H1 (cell line): ENCODE measurements around the gene PDE9A. TPM values are rescaled to one million over a fixed set of nuclear protein-coding genes. Genes with fewer than 3 reads are reported as not detected.

ENCODE experiments used
- CTCF ChIA-PET: fragments of 300-600 bp; sonication (Branson Sonifier 250); formaldehyde crosslinking; loops from one replicate; lab custom pipeline; 2021; ENCODE audit not compliant: partially characterized antibody; lab: Charles Lee
- POLR2A ChIA-PET: fragments of 300-600 bp; sonication (Branson Sonifier 250); formaldehyde crosslinking; loops from one replicate; lab custom pipeline; 2021; ENCODE audit warnings: inconsistent platforms; ENCODE audit not compliant: partially characterized antibody; lab: Charles Lee
- DNase-seq, 2 experiments: peaks; one replicate each; pipeline versions ENCODE4 v3.0.0 to v3.0.0-alpha.2; 2010 to 2022; ENCODE audit warnings: low spot score in 2 of 2, low read depth in 1 of 2, mixed read lengths in 1 of 2
- FAIRE-seq: peaks from 2 replicates; lab custom pipeline; 2011; peaks lifted over from hg19 to GRCh38; lab: Jason Lieb, UNC
- H2AFZ ChIP-seq: 2 replicates; pipeline ENCODE4 v1.8.1; 2012; ENCODE audit warnings: low read length, inconsistent platforms
- H2AK5ac ChIP-seq: 2 replicates; pipeline ENCODE4 v1.6.1; 2013; ENCODE audit warnings: low read depth, low read length
- H2BK120ac ChIP-seq: replicated peaks from 2 replicates; pipeline ENCODE3; 2013; ENCODE audit warnings: low read depth, low read length, inconsistent platforms
- H2BK12ac ChIP-seq: 2 replicates; pipeline ENCODE4 v1.6.1; 2013; ENCODE audit warnings: low read depth, low read length
- H2BK15ac ChIP-seq: 2 replicates; pipeline ENCODE4 v1.6.1; 2013; ENCODE audit warnings: low read length
- H2BK20ac ChIP-seq: 2 replicates; pipeline ENCODE4 v1.6.1; 2013; ENCODE audit warnings: low read length
- H2BK5ac ChIP-seq: 2 replicates; pipeline ENCODE4 v1.6.1; 2013; ENCODE audit warnings: low read depth, low read length
- H3K14ac ChIP-seq: 2 replicates; pipeline ENCODE4 v1.6.1; 2013; ENCODE audit warnings: inconsistent platforms; ENCODE audit not compliant: insufficient read length
- H3K18ac ChIP-seq: 2 replicates; pipeline ENCODE4 v1.6.1; 2013; ENCODE audit warnings: low read length; ENCODE audit errors: extremely low read depth
- H3K23ac ChIP-seq: 2 replicates; pipeline ENCODE4 v1.6.1; 2013; ENCODE audit warnings: inconsistent platforms; ENCODE audit not compliant: insufficient read length
- H3K23me2 ChIP-seq: 2 replicates; pipeline ENCODE4 v1.6.1; 2013; ENCODE audit warnings: low read depth, low read length
- H3K27ac ChIP-seq: 2 replicates; pipeline ENCODE4 v1.6.1; 2011; ENCODE audit warnings: low read depth, low read length, inconsistent platforms
- H3K27me3 ChIP-seq, 4 experiments: replicated peaks in 1 of 4; 1 replicate in 1 of 4; 2 replicates in 3 of 4; pipeline versions ENCODE4 v1.6.1 to v1.8.1; 2011 to 2013; ENCODE audit warnings: low read length in 3 of 4, mild to moderate bottlenecking in 3 of 4, inconsistent platforms in 2 of 4, mixed read lengths in 2 of 4, moderate library complexity in 1 of 4; ENCODE audit not compliant: control insufficient read depth in 3 of 4, insufficient read depth in 3 of 4; ENCODE audit errors: extremely low read depth in 1 of 4
- H3K36me3 ChIP-seq, 4 experiments: 2 replicates each; pipeline versions ENCODE4 v1.6.1 to v1.8.1; 2011 to 2013; ENCODE audit warnings: mild to moderate bottlenecking in 4 of 4, low read length in 3 of 4, moderate library complexity in 2 of 4, control low read depth in 1 of 4, inconsistent platforms in 1 of 4; ENCODE audit not compliant: insufficient read depth in 4 of 4, control insufficient read depth in 2 of 4
- H3K4ac ChIP-seq: replicated peaks from 2 replicates; pipeline ENCODE3; 2013; ENCODE audit warnings: low read length, low read depth, mixed read lengths, inconsistent platforms; ENCODE audit not compliant: insufficient read length
- H3K4me1 ChIP-seq, 4 experiments: replicated peaks in 1 of 4; 1 replicate in 1 of 4; 2 replicates in 3 of 4; pipeline versions ENCODE4 v1.6.1 to v1.8.1; 2011 to 2013; ENCODE audit warnings: low read length in 3 of 4, inconsistent platforms in 2 of 4, mixed read lengths in 1 of 4; ENCODE audit not compliant: insufficient read depth in 4 of 4, control insufficient read depth in 3 of 4
- H3K4me2 ChIP-seq, 2 experiments: 2 replicates each; pipeline versions ENCODE4 v1.6.1 to v1.8.1; 2011 to 2013; ENCODE audit warnings: low read depth in 2 of 2, low read length in 2 of 2, control low read depth in 1 of 2, inconsistent platforms in 1 of 2, mild to moderate bottlenecking in 1 of 2; ENCODE audit not compliant: insufficient read depth in 1 of 2
- H3K4me3 ChIP-seq, 4 experiments: fragments of 200-600, 300-600 bp in 1 of 4; sonication (generic), shearing (Covaris generic), sonication (Bioruptor Twin) in 1 of 4; 2 replicates each; pipeline versions ENCODE4 v1.5.1 to v1.8.1; 2011 to 2016; ENCODE audit warnings: low read length in 4 of 4, low read depth in 3 of 4, control low read depth in 2 of 4, inconsistent platforms in 2 of 4, mild to moderate bottlenecking in 2 of 4, mixed read lengths in 1 of 4, moderate library complexity in 1 of 4; ENCODE audit not compliant: insufficient read depth in 2 of 4; ENCODE audit errors: extremely low read depth in 1 of 4
- H3K56ac ChIP-seq: replicated peaks from 2 replicates; pipeline ENCODE3; 2013; ENCODE audit warnings: low read depth, mild to moderate bottlenecking, mixed read lengths, low read length, inconsistent platforms; ENCODE audit not compliant: insufficient read length
- H3K79me1 ChIP-seq: 2 replicates; pipeline ENCODE4 v1.6.1; 2013; ENCODE audit warnings: low read depth, low read length, control low read depth
- H3K79me2 ChIP-seq, 2 experiments: 2 replicates each; pipeline versions ENCODE4 v1.6.1 to v1.8.1; 2012 to 2013; ENCODE audit warnings: low read length in 2 of 2, mild to moderate bottlenecking in 2 of 2, inconsistent platforms in 1 of 2; ENCODE audit not compliant: insufficient read depth in 2 of 2, control insufficient read depth in 1 of 2
- H3K9ac ChIP-seq, 4 experiments: replicated peaks in 1 of 4; 1 replicate in 1 of 4; 2 replicates in 3 of 4; pipeline versions ENCODE4 v1.6.1 to v1.8.1; 2011 to 2013; ENCODE audit warnings: low read depth in 3 of 4, low read length in 3 of 4, control low read depth in 2 of 4, mild to moderate bottlenecking in 2 of 4, moderate library complexity in 2 of 4, inconsistent platforms in 1 of 4; ENCODE audit errors: extremely low read depth in 1 of 4
- H3K9me3 ChIP-seq, 2 experiments: 2 replicates each; pipeline versions ENCODE4 v1.6.1 to v1.8.1; 2012 to 2013; ENCODE audit warnings: mild to moderate bottlenecking in 2 of 2, moderate library complexity in 2 of 2, control low read depth in 1 of 2, inconsistent platforms in 1 of 2, low read depth in 1 of 2, low read length in 1 of 2, mixed read lengths in 1 of 2; ENCODE audit not compliant: insufficient read depth in 2 of 2
- H4K20me1 ChIP-seq, 2 experiments: replicated peaks in 1 of 2; 2 replicates each; pipeline versions ENCODE3 to v1.8.1; 2011 to 2013; ENCODE audit warnings: inconsistent platforms in 2 of 2, low read length in 2 of 2, mild to moderate bottlenecking in 1 of 2; ENCODE audit not compliant: insufficient read depth in 2 of 2, control insufficient read depth in 1 of 2
- H4K5ac ChIP-seq: 2 replicates; pipeline ENCODE4 v1.6.1; 2013; ENCODE audit warnings: low read length, low read depth, mixed read lengths, inconsistent platforms; ENCODE audit not compliant: insufficient read length
- H4K8ac ChIP-seq: 2 replicates; pipeline ENCODE4 v1.8.0; 2013; ENCODE audit warnings: mild to moderate bottlenecking, moderate library complexity, low read length, inconsistent platforms; ENCODE audit not compliant: insufficient read depth; ENCODE audit errors: extremely low read depth
- H4K91ac ChIP-seq: replicated peaks from 2 replicates; pipeline ENCODE3; 2013; ENCODE audit warnings: low read length, mixed read lengths, inconsistent platforms; ENCODE audit not compliant: insufficient read length
- CBX5 ChIP-seq: fragments of 300-800, 300-1000 bp; sonication (generic); IDR thresholded peaks from 2 replicates; pipeline ENCODE4 v1.7.1; 2016; ENCODE audit warnings: antibody characterized with exemption, low read length, low read depth
- CBX8 ChIP-seq: fragments of 300-800, 300-1000 bp; sonication (generic); IDR thresholded peaks from 2 replicates; pipeline ENCODE4 v1.7.1; 2016; ENCODE audit warnings: low read depth, low read length, borderline replicate concordance
- CHD1 ChIP-seq: IDR thresholded peaks from 2 replicates; pipeline ENCODE4 v1.6.1; 2012; ENCODE audit warnings: low read depth, low read length, improper control_type of control experiment
- CHD2 ChIP-seq: IDR thresholded peaks from 2 replicates; pipeline ENCODE4 v1.6.1; 2012; ENCODE audit warnings: low read length, improper control_type of control experiment
- CTBP2 ChIP-seq: IDR thresholded peaks from 2 replicates; pipeline ENCODE4 v1.7.0; 2011; ENCODE audit warnings: borderline replicate concordance, mild to moderate bottlenecking, moderate library complexity, mixed read lengths, low read length; ENCODE audit not compliant: insufficient read depth, insufficient read length
- EP300 ChIP-seq, 2 experiments: IDR thresholded peaks; 1 replicate in 1 of 2; 2 replicates in 1 of 2; pipeline ENCODE4 v1.6.1; 2011 to 2012; ENCODE audit warnings: low read depth in 2 of 2, low read length in 2 of 2, mild to moderate bottlenecking in 2 of 2, borderline replicate concordance in 1 of 2, inconsistent platforms in 1 of 2, moderate library complexity in 1 of 2
- EZH2 ChIP-seq: fragments of 200-600 bp; sonication (generic); IDR thresholded peaks from 2 replicates; pipeline ENCODE4 v1.7.1; 2012; ENCODE audit warnings: low read depth, mild to moderate bottlenecking, moderate library complexity, low read length, inconsistent platforms; ENCODE audit not compliant: severe bottlenecking
- JUND ChIP-seq: IDR thresholded peaks from 2 replicates; pipeline ENCODE4 v1.6.1; 2011; ENCODE audit warnings: mild to moderate bottlenecking, improper control_type of control experiment, low read length
- MAFK ChIP-seq: IDR thresholded peaks from 2 replicates; pipeline ENCODE4 v1.6.1; 2012; ENCODE audit warnings: low read depth, mild to moderate bottlenecking, improper control_type of control experiment, low read length
- NANOG ChIP-seq: IDR thresholded peaks from 2 replicates; pipeline ENCODE4 v1.6.1; 2011; ENCODE audit warnings: low read length, low read depth, mild to moderate bottlenecking, inconsistent platforms; ENCODE audit not compliant: insufficient read depth, poor library complexity, severe bottlenecking
- POLR2A ChIP-seq, 2 experiments: IDR thresholded peaks; 1 replicate in 1 of 2; 2 replicates in 1 of 2; pipeline ENCODE4 v1.6.1; 2011; ENCODE audit warnings: low read depth in 2 of 2, low read length in 2 of 2, mild to moderate bottlenecking in 2 of 2; ENCODE audit errors: control extremely low read depth in 1 of 2
- POU5F1 ChIP-seq: IDR thresholded peaks from 2 replicates; pipeline ENCODE4 v1.6.1; 2011; ENCODE audit warnings: low read depth, mild to moderate bottlenecking, low read length, moderate library complexity
- SP2 ChIP-seq: IDR thresholded peaks from 2 replicates; pipeline ENCODE4 v1.6.1; 2012; ENCODE audit warnings: mild to moderate bottlenecking, low read length, inconsistent platforms
- TAF7 ChIP-seq: optimal IDR thresholded peaks from 2 replicates; pipeline ENCODE3; 2011; ENCODE audit warnings: low read depth, mild to moderate bottlenecking, inconsistent platforms, low read length, moderate library complexity, borderline replicate concordance
- WGBS, 2 experiments: shearing (Covaris generic) in 1 of 2; methylation state at CpG; one replicate each; pipeline versions ENCODE4 v1.1.6 to v1.1.7; 2013 to 2015; ENCODE audit warnings: low lambda C conversion rate in 2 of 2, mixed read lengths in 2 of 2, inconsistent platforms in 1 of 2, low coverage in 1 of 2, missing lambda C conversion rate in 1 of 2; ENCODE audit not compliant: insufficient replicate concordance in 2 of 2, insufficient coverage in 1 of 2, insufficient read length in 1 of 2; ENCODE audit errors: extremely low coverage in 1 of 2, missing lambda C conversion rate in 1 of 2; 5-methylcytosine and 5-hydroxymethylcytosine counted together
- polyA plus RNA-seq, 7 experiments: library from polyadenylated mRNA; depleted of rRNA in 3 of 7; stranded (reverse) in 5 of 7; unstranded in 2 of 7; fragments of >200 nt in 5 of 7; fragments of 200-250 nt in 2 of 7; gene quantifications; 1 replicate in 5 of 7; 2 replicates in 1 of 7; 4 replicates in 1 of 7; pipeline versions ENCODE4 v1.2.1 to v1.2.3, GENCODE V29; 2011 to 2013; ENCODE audit warnings: missing spikeins in 2 of 7, mixed read lengths in 2 of 7
- total RNA-seq: library from RNA; stranded (reverse); fragmentation: NEBNext Ultra II Directional; extraction: Animal tissue kit (Norgen Biotek cat#: 25700); gene quantifications from 2 replicates; pipeline ENCODE4 v1.2.1, GENCODE V29; 2021

The PDE9A gene
- total and polyA plus RNA-seq, 2 of the 8 experiments (the other 6 are each of a cell fraction or from before 2014, with no cell fraction given) = 39.2 to 45.9 TPM

DNA sequence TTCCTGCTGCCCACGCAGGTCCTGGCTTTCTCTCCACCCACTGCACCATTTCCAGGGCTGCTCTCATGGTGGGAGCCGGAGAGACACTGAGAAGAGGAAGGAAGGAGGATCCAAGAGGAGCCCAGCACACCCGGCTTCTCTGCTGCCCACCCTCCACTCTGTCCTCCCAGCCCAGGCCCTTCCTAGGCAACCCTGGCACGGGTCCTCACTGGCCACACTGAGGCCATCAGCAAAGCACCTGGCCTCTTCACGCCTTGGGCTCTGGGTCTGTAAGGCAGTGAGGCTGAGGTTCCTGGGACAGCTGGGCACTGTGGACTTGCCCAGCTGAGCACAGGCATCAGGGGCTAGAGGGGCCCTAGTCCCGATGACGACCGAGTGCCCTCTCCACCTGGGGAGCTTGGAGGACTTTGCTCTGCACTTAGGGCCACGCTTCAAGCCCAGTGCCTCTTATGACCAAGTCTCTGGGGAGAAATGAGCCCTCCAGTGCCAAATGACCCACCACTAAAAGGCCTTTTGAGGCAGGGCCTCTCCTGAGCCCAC, 43.1 kb downstream of the PDE9A start:
- Histone ChIP-seq H3K79me1 (no peaks in the 10 kb centered on the region), H2BK120ac (no peak overlapping the region), H3K23me2 (no peaks in the 10 kb centered on the region; the same call in 1 of the 2 replicates), H3K36me3 (peaks cover 0 to 25% (median 6%) of the 10 kb centered on the region in 4 experiments; a peak in 6 of 8 replicates), H4K5ac (no peak overlapping the region), H2BK20ac (no peak overlapping the region), H3K4ac (no peak overlapping the region), H3K9ac (no peak overlapping the region), H2AFZ (no peak overlapping the region), H3K9me3 (no peaks in the 10 kb centered on the region), H2BK12ac (no peak overlapping the region), H3K14ac (no peak overlapping the region), H3K56ac (no peak overlapping the region), H3K4me3 (no peak overlapping the region), H3K4me2 (no peak overlapping the region), H4K20me1 (peaks cover under 1 to 6% of the 10 kb centered on the region in 2 experiments), H2BK5ac (0 out of 2 replicates have a peak overlapping the region, but pooled peaks have one; percentile 35), H3K27ac (no peak overlapping the region), H4K8ac (no peak overlapping the region), H3K79me2 (no peaks in the 10 kb centered on the region), H4K91ac (no peak overlapping the region), H3K4me1 (peaks cover 0 to 2% (median 0%) of the 10 kb centered on the region in 4 experiments; a peak in 1 of 7 replicates), H3K23ac (no peak overlapping the region), H2BK15ac (no peak overlapping the region), H3K18ac (no peak overlapping the region), H3K27me3 (no peaks in the 10 kb centered on the region), H2AK5ac (no peak overlapping the region)
- no peak for DNase-seq
- WGBS, 2 experiments = 86% methylated on average over 9 of the region's 9 CpGs; no CpG with 5 or more reads in 1 of the 2 experiments
- no peak for FAIRE-seq
- POLR2A ChIA-PET = no interaction called here
- CTCF ChIA-PET = interaction anchor here (0.7 kb wide), 2 partner anchors 51 to 103 kb away, joined by 3 read pairs; no protein-coding TSS in a partner anchor
- TF ChIP-seq MAFK = no peak
- TF ChIP-seq TAF7 = no peak
- TF ChIP-seq CBX8 = no peak
- no peak for TF ChIP-seq POLR2A (IDR thresholded peaks at IDR 0.05; ENCODE audit: control extremely low read depth in 1 of 2, low read depth in 2 of 2, low read length in 2 of 2)
- no peak for TF ChIP-seq CHD2
- TF ChIP-seq CBX5 = no peak
- no peak for TF ChIP-seq CHD1
- no peak for TF ChIP-seq JUND
- TF ChIP-seq EP300 (IDR thresholded peaks at IDR 0.05; ENCODE audit: borderline replicate concordance in 1 of 2, low read depth in 2 of 2, low read length in 2 of 2) = no peak
- TF ChIP-seq EZH2 = no peak
- TF ChIP-seq NANOG = no peak
- no peak for TF ChIP-seq POU5F1
- no peak for TF ChIP-seq CTBP2
- TF ChIP-seq SP2 = no peak
